ENCODE data around the gene DCST2. TPM values are rescaled to one million over a fixed set of nuclear protein-coding genes. Genes with fewer than 3 reads are reported as not detected.

Gene DCST2
- total RNA-seq, 1 experiment from 2014 or later = 0.18 TPM

GRCh38 chr1:155012026-155012546 is 21.5 kb downstream of the DCST2 start:
- no peak overlapping the region for H3K27ac ChIP-seq (ENCODE audit: low read length)
- DNase-seq (no peak), ATAC-seq (no peak)
- H3K36me3 ChIP-seq (ENCODE audit: low read depth, low read length) = peaks cover 34% of the 10 kb centered on the region; the same call in 1 of the 2 replicates
- ChIA-PET POLR2A (ENCODE audit: unreplicated experiment) (no interaction called here), CTCF (no interaction called here)
- H3K9me3 ChIP-seq (ENCODE audit: low read length) = no peaks in the 10 kb centered on the region
- intact Hi-C loops (cut with micrococcal nuclease) = no loop called here
- no peak for TF ChIP-seq EZH2phosphoT487 (IDR thresholded peaks at IDR 0.05; ENCODE audit: borderline replicate concordance, low read length)
- TF ChIP-seq EZH2 (IDR thresholded peaks at IDR 0.05; ENCODE audit: low read length, unreplicated experiment) = no peak
- TF ChIP-seq, protein P1, sequence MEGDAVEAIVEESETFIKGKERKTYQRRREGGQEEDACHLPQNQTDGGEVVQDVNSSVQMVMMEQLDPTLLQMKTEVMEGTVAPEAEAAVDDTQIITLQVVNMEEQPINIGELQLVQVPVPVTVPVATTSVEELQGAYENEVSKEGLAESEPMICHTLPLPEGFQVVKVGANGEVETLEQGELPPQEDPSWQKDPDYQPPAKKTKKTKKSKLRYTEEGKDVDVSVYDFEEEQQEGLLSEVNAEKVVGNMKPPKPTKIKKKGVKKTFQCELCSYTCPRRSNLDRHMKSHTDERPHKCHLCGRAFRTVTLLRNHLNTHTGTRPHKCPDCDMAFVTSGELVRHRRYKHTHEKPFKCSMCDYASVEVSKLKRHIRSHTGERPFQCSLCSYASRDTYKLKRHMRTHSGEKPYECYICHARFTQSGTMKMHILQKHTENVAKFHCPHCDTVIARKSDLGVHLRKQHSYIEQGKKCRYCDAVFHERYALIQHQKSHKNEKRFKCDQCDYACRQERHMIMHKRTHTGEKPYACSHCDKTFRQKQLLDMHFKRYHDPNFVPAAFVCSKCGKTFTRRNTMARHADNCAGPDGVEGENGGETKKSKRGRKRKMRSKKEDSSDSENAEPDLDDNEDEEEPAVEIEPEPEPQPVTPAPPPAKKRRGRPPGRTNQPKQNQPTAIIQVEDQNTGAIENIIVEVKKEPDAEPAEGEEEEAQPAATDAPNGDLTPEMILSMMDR (conservative IDR thresholded peaks at IDR 0.05; ENCODE audit: low read depth, low read length) = no peak
- no peak overlapping the region for H2AFZ ChIP-seq (ENCODE audit: low read length)
- no TSS peak for BruUV-seq (replicated peaks)
- H3K9ac ChIP-seq (ENCODE audit: low read length) = no peak overlapping the region
- H3K4me3 ChIP-seq (ENCODE audit: low read length) = no peak overlapping the region
- no peaks in the 10 kb centered on the region for H3K27me3 ChIP-seq (ENCODE audit: low read length)
- H4K20me1 ChIP-seq (ENCODE audit: low read length) = 0 out of 2 replicates have a peak, but pooled peaks cover 3% of the 10 kb centered on the region
- H3F3A ChIP-seq (ENCODE audit: low read length, unreplicated experiment) = no peaks in the 10 kb centered on the region
- H3K4me1 ChIP-seq (ENCODE audit: insufficient read depth, low read length) = peaks cover 13% of the 10 kb centered on the region
- H3K9me2 ChIP-seq (replicated peaks; ENCODE audit: low read length) = no peaks in the 10 kb centered on the region
- H3K79me2 ChIP-seq (ENCODE audit: low read length) = peaks cover 61% of the 10 kb centered on the region
- H3K4me2 ChIP-seq (ENCODE audit: low read length) = no peak overlapping the region

DNA sequence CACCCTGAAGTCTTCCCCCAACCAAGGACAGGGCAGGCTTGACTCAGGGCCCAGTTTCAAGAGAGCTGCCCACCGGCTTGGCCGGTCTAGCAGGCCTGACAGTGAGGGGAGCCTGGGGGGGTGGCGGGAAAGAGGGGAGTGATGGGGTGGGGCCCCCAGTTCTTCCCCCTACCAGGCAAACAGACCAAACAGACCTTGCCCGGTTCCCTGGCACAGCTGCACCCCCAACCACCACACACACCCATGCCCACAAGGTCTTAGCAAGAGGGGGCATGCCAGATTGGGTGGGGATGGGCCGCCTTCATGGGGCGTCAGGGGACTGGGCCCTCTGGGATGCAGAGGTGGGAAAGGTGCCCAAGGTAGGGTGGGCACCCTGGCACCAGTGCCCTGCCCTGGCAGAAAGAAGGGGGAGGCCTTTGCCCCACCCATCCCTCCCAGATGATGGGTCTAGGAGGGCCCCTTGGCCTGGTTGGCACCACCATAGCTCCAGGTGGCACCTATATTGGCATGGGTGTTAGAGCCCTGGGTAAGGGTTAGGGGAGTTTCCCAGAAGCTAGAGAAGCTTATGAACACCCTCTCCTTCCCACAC is 22.1 kb downstream of the DCST2 start:
- Histone ChIP-seq H3K9me3 (ENCODE audit: low read length) (no peaks in the 10 kb centered on the region), H3K4me1 (ENCODE audit: insufficient read depth, low read length) (peaks cover 13% of the 10 kb centered on the region), H3F3A (ENCODE audit: low read length, unreplicated experiment) (no peaks in the 10 kb centered on the region), H3K27ac (ENCODE audit: low read length) (no peak overlapping the region), H3K79me2 (ENCODE audit: low read length) (peaks cover 66% of the 10 kb centered on the region), H4K20me1 (ENCODE audit: low read length) (0 out of 2 replicates have a peak, but pooled peaks cover 3% of the 10 kb centered on the region), H3K4me2 (ENCODE audit: low read length) (no peak overlapping the region), H2AFZ (ENCODE audit: low read length) (no peak overlapping the region), H3K36me3 (ENCODE audit: low read depth, low read length) (peaks cover 32% of the 10 kb centered on the region; the same call in 1 of the 2 replicates), H3K4me3 (ENCODE audit: low read length) (no peak overlapping the region), H3K9ac (ENCODE audit: low read length) (no peak overlapping the region), H3K9me2 (replicated peaks; ENCODE audit: low read length) (no peaks in the 10 kb centered on the region), H3K27me3 (ENCODE audit: low read length) (no peaks in the 10 kb centered on the region)
- intact Hi-C loops (cut with micrococcal nuclease) = no loop called here
- ChIA-PET CTCF (no interaction called here), POLR2A (ENCODE audit: unreplicated experiment) (no interaction called here)
- BruUV-seq (replicated peaks) = no TSS peak
- ATAC-seq = no peak
- TF ChIP-seq EZH2 (IDR thresholded peaks at IDR 0.05; ENCODE audit: low read length, unreplicated experiment) (no peak), EZH2phosphoT487 (IDR thresholded peaks at IDR 0.05; ENCODE audit: borderline replicate concordance, low read length) (no peak)
- TF ChIP-seq, protein P1 (conservative IDR thresholded peaks at IDR 0.05; ENCODE audit: low read depth, low read length) = no peak
- DNase-seq = no peak

DNA sequence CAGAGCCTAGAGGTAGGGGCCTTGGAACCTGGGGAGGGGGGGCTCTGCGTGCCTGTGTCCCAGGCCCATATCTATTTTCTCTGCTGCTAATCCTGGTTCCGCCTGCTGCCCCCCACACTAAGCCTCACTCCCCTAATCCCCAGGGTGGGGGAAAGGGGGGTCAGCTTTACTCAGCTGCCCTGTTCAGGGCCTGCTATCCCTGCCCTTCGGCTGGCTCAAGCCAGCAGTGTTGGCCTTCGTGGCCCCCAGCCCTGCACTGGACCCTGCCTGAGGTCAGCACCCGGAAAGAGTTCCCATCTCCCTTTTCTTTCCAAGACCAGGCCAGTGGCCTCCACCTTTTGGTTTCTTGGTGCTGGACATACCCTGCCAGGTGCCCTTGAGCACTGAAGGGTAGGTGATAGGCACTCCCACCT is 22.6 kb downstream of the DCST2 start:
- no TSS peak for BruUV-seq (replicated peaks)
- TF ChIP-seq, protein P1 (conservative IDR thresholded peaks at IDR 0.05; ENCODE audit: low read depth, low read length) = no peak
- TF ChIP-seq EZH2 (IDR thresholded peaks at IDR 0.05; ENCODE audit: low read length, unreplicated experiment) (no peak), EZH2phosphoT487 (IDR thresholded peaks at IDR 0.05; ENCODE audit: borderline replicate concordance, low read length) (no peak)
- Histone ChIP-seq H3K9me2 (replicated peaks; ENCODE audit: low read length) (no peaks in the 10 kb centered on the region), H3K27ac (ENCODE audit: low read length) (no peak overlapping the region), H4K20me1 (ENCODE audit: low read length) (0 out of 2 replicates have a peak, but pooled peaks cover 3% of the 10 kb centered on the region), H3K4me3 (ENCODE audit: low read length) (no peak overlapping the region), H3K9ac (ENCODE audit: low read length) (no peak overlapping the region), H3K36me3 (ENCODE audit: low read depth, low read length) (peaks cover 33% of the 10 kb centered on the region; the same call in 1 of the 2 replicates), H3F3A (ENCODE audit: low read length, unreplicated experiment) (no peaks in the 10 kb centered on the region), H3K9me3 (ENCODE audit: low read length) (no peaks in the 10 kb centered on the region), H3K79me2 (ENCODE audit: low read length) (peaks cover 72% of the 10 kb centered on the region), H3K4me1 (ENCODE audit: insufficient read depth, low read length) (peaks cover 16% of the 10 kb centered on the region), H3K4me2 (ENCODE audit: low read length) (no peak overlapping the region), H2AFZ (ENCODE audit: low read length) (no peak overlapping the region), H3K27me3 (ENCODE audit: low read length) (no peaks in the 10 kb centered on the region)
- POLR2A ChIA-PET (ENCODE audit: unreplicated experiment) = no interaction called here
- CTCF ChIA-PET = no interaction called here
- DNase-seq (no peak), ATAC-seq (no peak)
- intact Hi-C loops (cut with micrococcal nuclease) = no loop called here

Data from PC-3 (cell line).